ENCODE data around the gene ASNS. TPM values are rescaled to one million over a fixed set of nuclear protein-coding genes. Genes with fewer than 3 reads are reported as not detected.

The ASNS gene
- total RNA-seq, 2 experiments from 2014 or later, result 124 to 283 TPM

DNA sequence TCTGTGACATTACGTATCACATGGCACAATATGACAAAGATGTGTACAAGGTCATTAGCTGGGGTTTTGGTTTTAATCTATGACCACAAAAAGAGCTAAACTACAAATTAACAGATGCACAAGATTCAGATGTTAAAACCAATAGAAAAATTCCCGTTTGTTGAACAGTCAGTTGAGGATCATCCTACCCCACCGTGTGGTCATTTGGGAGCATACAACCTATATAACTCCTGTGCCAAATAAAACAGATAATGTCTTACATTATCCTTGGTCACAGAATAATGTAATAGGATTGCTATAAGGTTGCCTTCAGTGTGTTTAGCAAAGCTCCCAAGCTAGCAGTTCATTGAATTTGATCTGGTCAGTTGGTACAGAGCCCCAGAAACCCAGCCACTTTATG lies 28.2 kb downstream of the ASNS start:
- intact Hi-C loops (cut with micrococcal nuclease; ENCODE audit: unreplicated experiment), result loop anchor here (10.0 kb wide), 1 partner anchor 171 kb away; no protein-coding TSS in a partner anchor
- BruUV-seq (replicated peaks), result no TSS peak
- ChIA-PET CTCF (ENCODE audit: unreplicated experiment) (no interaction called here), POLR2A (interaction anchor here (0.6 to 1.1 kb wide), 2 partner anchors 592 to 750 kb away, joined by 3 read pairs; no protein-coding TSS in a partner anchor)
- Histone ChIP-seq H4K20me1 (ENCODE audit: insufficient read depth, low read length) (no peaks in the 10 kb centered on the region), H3K4me1 (ENCODE audit: insufficient read depth, low read length, poor library complexity, severe bottlenecking) (no peaks in the 10 kb centered on the region), H3K9me3 (ENCODE audit: low read length) (no peaks in the 10 kb centered on the region), H3K27ac (ENCODE audit: low read depth, low read length, poor library complexity, severe bottlenecking) (no peak overlapping the region), H3K36me3 (ENCODE audit: insufficient read depth, low read length) (no peaks in the 10 kb centered on the region), H3K79me2 (ENCODE audit: insufficient read depth, low read depth, low read length) (no peaks in the 10 kb centered on the region), H3K9me2 (ENCODE audit: insufficient read depth, low read length) (no peaks in the 10 kb centered on the region), H2AFZ (ENCODE audit: low read length) (no peak overlapping the region), H3K4me3 (ENCODE audit: low read depth, low read length, poor library complexity, severe bottlenecking) (no peak overlapping the region), H3K4me2 (ENCODE audit: low read length) (no peak overlapping the region)
- DNase-seq (ENCODE audit: low spot score), result no peak
- TF ChIP-seq, protein P1, sequence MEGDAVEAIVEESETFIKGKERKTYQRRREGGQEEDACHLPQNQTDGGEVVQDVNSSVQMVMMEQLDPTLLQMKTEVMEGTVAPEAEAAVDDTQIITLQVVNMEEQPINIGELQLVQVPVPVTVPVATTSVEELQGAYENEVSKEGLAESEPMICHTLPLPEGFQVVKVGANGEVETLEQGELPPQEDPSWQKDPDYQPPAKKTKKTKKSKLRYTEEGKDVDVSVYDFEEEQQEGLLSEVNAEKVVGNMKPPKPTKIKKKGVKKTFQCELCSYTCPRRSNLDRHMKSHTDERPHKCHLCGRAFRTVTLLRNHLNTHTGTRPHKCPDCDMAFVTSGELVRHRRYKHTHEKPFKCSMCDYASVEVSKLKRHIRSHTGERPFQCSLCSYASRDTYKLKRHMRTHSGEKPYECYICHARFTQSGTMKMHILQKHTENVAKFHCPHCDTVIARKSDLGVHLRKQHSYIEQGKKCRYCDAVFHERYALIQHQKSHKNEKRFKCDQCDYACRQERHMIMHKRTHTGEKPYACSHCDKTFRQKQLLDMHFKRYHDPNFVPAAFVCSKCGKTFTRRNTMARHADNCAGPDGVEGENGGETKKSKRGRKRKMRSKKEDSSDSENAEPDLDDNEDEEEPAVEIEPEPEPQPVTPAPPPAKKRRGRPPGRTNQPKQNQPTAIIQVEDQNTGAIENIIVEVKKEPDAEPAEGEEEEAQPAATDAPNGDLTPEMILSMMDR (conservative IDR thresholded peaks at IDR 0.05; ENCODE audit: low read length), result peak; percentile 24; the same call in 1 of the 2 replicates
- no peak for TF ChIP-seq EZH2phosphoT487 (IDR thresholded peaks at IDR 0.05; ENCODE audit: borderline replicate concordance, low read depth, low read length)

DNA sequence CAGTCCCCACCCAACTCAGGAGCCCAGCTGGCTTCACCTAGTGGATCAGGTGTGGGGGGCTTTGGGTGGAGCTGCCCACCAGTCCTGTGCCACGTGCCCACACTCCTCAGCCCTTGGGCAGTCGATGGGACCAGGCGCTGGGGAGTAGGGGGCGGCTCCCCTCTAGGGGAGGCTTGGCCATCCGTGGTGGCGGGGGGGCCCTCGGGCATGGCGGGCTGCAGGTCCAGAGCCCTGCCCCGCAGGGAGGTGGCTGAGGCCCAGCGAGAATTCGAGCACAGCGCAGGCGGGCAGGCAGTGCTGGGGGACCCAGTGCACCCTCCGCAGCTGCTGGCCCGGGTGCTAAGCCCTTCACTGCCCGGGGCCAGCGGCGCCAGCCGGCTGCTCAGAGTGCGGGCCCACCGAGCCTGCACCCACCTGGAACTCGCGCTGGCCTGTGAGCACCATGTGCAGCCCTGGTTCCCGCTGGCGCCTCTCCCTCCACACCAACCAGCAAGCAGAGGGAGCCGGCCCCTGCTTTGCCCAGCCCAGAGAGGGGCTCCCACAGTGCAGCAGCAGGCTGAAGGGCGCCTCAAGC lies 29.3 kb downstream of the ASNS start:
- no peak for DNase-seq (ENCODE audit: low spot score)
- POLR2A ChIA-PET, result interaction anchor here (0.7 kb wide), 1 partner anchor 25 kb away, joined by 3 read pairs; no protein-coding TSS in a partner anchor
- H3K4me3 ChIP-seq (ENCODE audit: low read depth, low read length, poor library complexity, severe bottlenecking), result no peak overlapping the region
- CTCF ChIA-PET (ENCODE audit: unreplicated experiment), result no interaction called here
- H3K79me2 ChIP-seq (ENCODE audit: insufficient read depth, low read depth, low read length), result no peaks in the 10 kb centered on the region
- BruUV-seq (replicated peaks), result no TSS peak
- H3K9me2 ChIP-seq (ENCODE audit: insufficient read depth, low read length), result no peaks in the 10 kb centered on the region
- H4K20me1 ChIP-seq (ENCODE audit: insufficient read depth, low read length), result no peaks in the 10 kb centered on the region
- TF ChIP-seq, protein P1 (conservative IDR thresholded peaks at IDR 0.05; ENCODE audit: low read length), result no peak
- TF ChIP-seq EZH2phosphoT487 (IDR thresholded peaks at IDR 0.05; ENCODE audit: borderline replicate concordance, low read depth, low read length), result no peak
- no peaks in the 10 kb centered on the region for H3K9me3 ChIP-seq (ENCODE audit: low read length)
- no peak overlapping the region for H2AFZ ChIP-seq (ENCODE audit: low read length)
- H3K27ac ChIP-seq (ENCODE audit: low read depth, low read length, poor library complexity, severe bottlenecking), result no peak overlapping the region
- H3K4me2 ChIP-seq (ENCODE audit: low read length), result no peak overlapping the region
- H3K4me1 ChIP-seq (ENCODE audit: insufficient read depth, low read length, poor library complexity, severe bottlenecking), result no peaks in the 10 kb centered on the region
- intact Hi-C loops (cut with micrococcal nuclease; ENCODE audit: unreplicated experiment), result loop anchor here (10.0 kb wide), 1 partner anchor 172 kb away; no protein-coding TSS in a partner anchor
- no peaks in the 10 kb centered on the region for H3K36me3 ChIP-seq (ENCODE audit: insufficient read depth, low read length)

DNA sequence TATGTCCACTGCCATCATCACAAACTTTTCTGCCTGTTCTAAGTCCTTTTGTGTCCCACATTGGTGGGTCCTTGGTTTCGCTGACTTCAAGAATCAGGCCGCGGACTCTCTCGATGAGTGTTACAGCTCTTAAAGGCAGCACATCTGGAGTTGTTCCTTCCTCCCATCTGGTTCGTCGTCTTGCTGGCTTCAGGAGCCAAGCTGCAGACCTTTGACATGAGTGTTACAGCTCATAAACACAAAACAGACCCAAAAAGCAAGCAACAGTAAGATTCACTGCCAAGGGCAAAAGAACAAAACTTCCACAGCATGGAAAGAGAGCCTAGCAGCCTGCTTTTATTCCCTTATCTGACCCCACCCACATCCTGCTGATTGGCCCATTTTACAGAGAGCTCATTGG lies 30.2 kb downstream of the ASNS start:
- Histone ChIP-seq H3K79me2 (ENCODE audit: insufficient read depth, low read depth, low read length) (no peaks in the 10 kb centered on the region), H3K36me3 (ENCODE audit: insufficient read depth, low read length) (no peaks in the 10 kb centered on the region), H3K9me2 (ENCODE audit: insufficient read depth, low read length) (no peaks in the 10 kb centered on the region), H3K4me1 (ENCODE audit: insufficient read depth, low read length, poor library complexity, severe bottlenecking) (no peaks in the 10 kb centered on the region), H2AFZ (ENCODE audit: low read length) (no peak overlapping the region), H3K4me2 (ENCODE audit: low read length) (no peak overlapping the region), H3K27ac (ENCODE audit: low read depth, low read length, poor library complexity, severe bottlenecking) (no peak overlapping the region), H3K9me3 (ENCODE audit: low read length) (no peaks in the 10 kb centered on the region), H4K20me1 (ENCODE audit: insufficient read depth, low read length) (no peaks in the 10 kb centered on the region), H3K4me3 (ENCODE audit: low read depth, low read length, poor library complexity, severe bottlenecking) (no peak overlapping the region)
- TF ChIP-seq EZH2phosphoT487 (IDR thresholded peaks at IDR 0.05; ENCODE audit: borderline replicate concordance, low read depth, low read length), result no peak
- TF ChIP-seq, protein P1 (conservative IDR thresholded peaks at IDR 0.05; ENCODE audit: low read length), result no peak
- ChIA-PET CTCF (ENCODE audit: unreplicated experiment) (no interaction called here), POLR2A (interaction anchor here (0.7 kb wide), 1 partner anchor 26 kb away, joined by 3 read pairs; no protein-coding TSS in a partner anchor)
- no TSS peak for BruUV-seq (replicated peaks)
- intact Hi-C loops (cut with micrococcal nuclease; ENCODE audit: unreplicated experiment), result loop anchor here (10.0 kb wide), 1 partner anchor 173 kb away; no protein-coding TSS in a partner anchor
- DNase-seq (ENCODE audit: low spot score), result no peak

All from OCI-LY7 (cell line).